GM23338 (cell line): ENCODE results near the gene ORC6. TPM values are rescaled to one million over a fixed set of nuclear protein-coding genes. Genes with fewer than 3 reads are reported as not detected.

Source experiments
- ATAC-seq: fragments of 200-7000 bp; cut with Tn5 transposase; 3 replicates; pipeline ENCODE4 v1.9.1; 2020
- DNase-seq: peaks from one replicate; pipeline ENCODE4 v3.0.0-alpha.2; 2015; ENCODE audit warnings: low spot score
- H2AFZ ChIP-seq: fragments of 200-600 bp; sonication (generic); 2 replicates; pipeline ENCODE4 v1.8.0; 2016; ENCODE audit warnings: antibody characterized with exemption, mild to moderate bottlenecking, moderate library complexity
- H3F3A ChIP-seq: fragments of 200-600 bp; sonication (generic); replicated peaks from 2 replicates; pipeline ENCODE4 v1.8.0; 2017; ENCODE audit warnings: antibody characterized with exemption, mixed run types, low read depth
- H3K27ac ChIP-seq: fragments of 200-600 bp; sonication (generic); 2 replicates; pipeline ENCODE4 v1.6.1; 2016; ENCODE audit warnings: low read depth
- H3K27me3 ChIP-seq: fragments of 200-600 bp; sonication (generic); 2 replicates; pipeline ENCODE4 v1.8.0; 2016; ENCODE audit warnings: mild to moderate bottlenecking, mixed run types, moderate library complexity; ENCODE audit not compliant: insufficient read depth
- H3K36me3 ChIP-seq: fragments of 200-600 bp; sonication (generic); 2 replicates; pipeline ENCODE4 v1.8.0; 2016; ENCODE audit warnings: mild to moderate bottlenecking; ENCODE audit not compliant: insufficient read depth
- H3K4me1 ChIP-seq: fragments of 200-600 bp; sonication (generic); 2 replicates; pipeline ENCODE4 v1.8.0; 2016; ENCODE audit warnings: mild to moderate bottlenecking, moderate library complexity; ENCODE audit not compliant: insufficient read depth
- H3K4me2 ChIP-seq: fragments of 200-600 bp; sonication (generic); 2 replicates; pipeline ENCODE4 v1.7.1; 2017; ENCODE audit warnings: mixed run types
- H3K4me3 ChIP-seq: fragments of 200-600 bp; sonication (generic); 2 replicates; pipeline ENCODE4 v1.6.1; 2016; ENCODE audit warnings: mixed run types
- H3K79me2 ChIP-seq: fragments of 200-600 bp; sonication (generic); replicated peaks from 2 replicates; pipeline ENCODE4 v1.8.0; 2017; ENCODE audit warnings: mild to moderate bottlenecking; ENCODE audit not compliant: insufficient read depth
- H3K9me2 ChIP-seq: fragments of 200-600 bp; sonication (generic); 2 replicates; pipeline ENCODE4 v1.8.0; 2017; ENCODE audit not compliant: insufficient read depth
- H4K20me1 ChIP-seq: fragments of 200-600 bp; sonication (generic); replicated peaks from 2 replicates; pipeline ENCODE4 v1.8.0; 2017; ENCODE audit warnings: mild to moderate bottlenecking; ENCODE audit not compliant: insufficient read depth
- H3K27ac Mint-ChIP-seq: 2 replicates; pipeline ENCODE4 v1.8.0; 2020; ENCODE audit warnings: inconsistent platforms, mild to moderate bottlenecking, moderate library complexity, mixed read lengths
- H3K27me3 Mint-ChIP-seq: 3 replicates; pipeline ENCODE4 v1.8.0; 2022; ENCODE audit warnings: low read depth, mild to moderate bottlenecking, moderate library complexity, mixed read lengths, inconsistent platforms; ENCODE audit not compliant: insufficient read depth, poor library complexity
- H3K36me3 Mint-ChIP-seq: 3 replicates; pipeline ENCODE4 v1.8.0; 2021; ENCODE audit warnings: low read depth, mild to moderate bottlenecking, inconsistent platforms, moderate library complexity, mixed read lengths
- H3K4me1 Mint-ChIP-seq: 3 replicates; pipeline ENCODE4 v1.8.0; 2020; ENCODE audit warnings: mild to moderate bottlenecking, inconsistent platforms, mixed read lengths
- H3K4me3 Mint-ChIP-seq: 3 replicates; pipeline ENCODE4 v1.8.0; 2021; ENCODE audit warnings: moderate library complexity, mild to moderate bottlenecking, inconsistent platforms, mixed read lengths
- H3K9me3 Mint-ChIP-seq: 3 replicates; pipeline ENCODE4 v1.8.0; 2020; ENCODE audit warnings: moderate library complexity, mild to moderate bottlenecking, inconsistent platforms, mixed read lengths
- CREB1 ChIP-seq: fragments of 250-450 bp; sonication (Bioruptor Pico); IDR thresholded peaks from 2 replicates; pipeline ENCODE4 v1.5.0; 2020; ENCODE audit warnings: low read depth, mild to moderate bottlenecking, moderate library complexity
- ETS1 ChIP-seq: IDR thresholded peaks from 2 replicates; pipeline ENCODE4 v1.6.1; 2016; ENCODE audit warnings: antibody characterized with exemption
- EZH2 ChIP-seq: fragments of 200-600 bp; sonication (generic); IDR thresholded peaks from one replicate; pipeline ENCODE4 v1.8.0; 2017; ENCODE audit warnings: antibody characterized with exemption, mild to moderate bottlenecking, low read depth; ENCODE audit not compliant: unreplicated experiment
- EZH2phosphoT487 ChIP-seq: fragments of 200-600 bp; sonication (generic); IDR thresholded peaks from one replicate; pipeline ENCODE4 v1.8.1; 2018; ENCODE audit warnings: antibody characterized with exemption; ENCODE audit not compliant: unreplicated experiment
- JUNB ChIP-seq: IDR thresholded peaks from one replicate; pipeline ENCODE4 v1.6.1; 2016; ENCODE audit warnings: antibody characterized with exemption; ENCODE audit not compliant: unreplicated experiment
- NANOG ChIP-seq: IDR thresholded peaks from 2 replicates; pipeline ENCODE4 v1.6.1; 2016; ENCODE audit warnings: antibody characterized with exemption, borderline replicate concordance
- POLR2AphosphoS5 ChIP-seq: IDR thresholded peaks from 2 replicates; pipeline ENCODE4 v1.6.1; 2016; ENCODE audit warnings: antibody characterized with exemption, low read depth
- REST ChIP-seq: IDR thresholded peaks from one replicate; pipeline ENCODE4 v1.6.1; 2018; ENCODE audit warnings: antibody characterized with exemption; ENCODE audit not compliant: unreplicated experiment
- STAT1 ChIP-seq: IDR thresholded peaks from one replicate; pipeline ENCODE4 v1.6.1; 2016; ENCODE audit warnings: antibody characterized with exemption; ENCODE audit not compliant: unreplicated experiment
- ZNF114 ChIP-seq: fragments of 250-450 bp; sonication (Bioruptor Pico); IDR thresholded peaks from 2 replicates; pipeline ENCODE4 v1.5.0; 2020; ENCODE audit warnings: mild to moderate bottlenecking, moderate library complexity
- ZNF331 ChIP-seq: fragments of 250-450 bp; sonication (Bioruptor Pico); IDR thresholded peaks from 2 replicates; pipeline ENCODE4 v1.5.0; 2020; ENCODE audit warnings: low read depth, mild to moderate bottlenecking, moderate library complexity
- polyA plus RNA-seq: library from polyadenylated mRNA; unstranded; fragments of >200 nt; fragmentation: Nextera tagmentation; extraction: Ambion mirVana; gene quantifications from 2 replicates; pipeline ENCODE4 v1.2.1, GENCODE V29; 2016
- total RNA-seq: library from RNA; depleted of rRNA; stranded (reverse); fragments of >200 nt; shearing (Covaris generic); gene quantifications from 2 replicates; pipeline ENCODE4 v1.2.3, GENCODE V29; 2014
- TF ChIP-seq, protein P1 (sequence below): fragments of 250-450 bp; sonication (Bioruptor Pico); IDR thresholded peaks from 2 replicates; pipeline ENCODE4 v1.5.0; 2020; ENCODE audit warnings: mild to moderate bottlenecking, moderate library complexity
- TF ChIP-seq, protein P2 (sequence below), 2 experiments: fragments of 200-600 bp in 1 of 2; sonication (generic) in 1 of 2; conservative IDR thresholded peaks; 2 replicates each; pipeline versions ENCODE4 v1.5.1 to v1.6.1; 2016 to 2017; ENCODE audit warnings: antibody characterized with exemption in 2 of 2, low read depth in 2 of 2, mild to moderate bottlenecking in 2 of 2, moderate library complexity in 1 of 2

ORC6 gene
- total and polyA plus RNA-seq, 2 experiments from 2014 or later: 71.5 to 92.0 TPM

DNA sequence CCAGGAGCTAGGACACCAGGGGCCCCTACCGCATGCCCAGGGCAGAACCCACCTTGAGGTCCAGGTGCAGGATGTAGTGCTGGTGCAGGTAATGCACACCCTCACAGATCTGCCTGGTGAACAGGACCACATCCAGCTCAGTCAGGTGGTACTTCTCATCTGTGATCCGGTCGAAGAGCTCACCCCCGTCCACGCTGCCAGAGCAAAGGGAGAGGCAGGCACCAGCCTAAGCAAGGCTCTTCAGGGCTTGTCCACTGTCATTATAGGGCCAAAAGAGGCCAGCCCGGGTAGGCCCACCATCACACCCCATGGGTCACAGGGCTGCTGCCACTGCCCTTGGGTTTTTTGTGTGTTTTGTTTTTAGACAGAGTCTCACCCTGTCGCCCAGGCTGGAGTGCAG is 37.7 kb downstream of the ORC6 start:
- Histone ChIP-seq H3K9me2 (no peaks in the 10 kb centered on the region), H3F3A (no peaks in the 10 kb centered on the region), H3K36me3 (no peaks in the 10 kb centered on the region), H2AFZ (no peak overlapping the region), H3K4me1 (no peaks in the 10 kb centered on the region), H3K4me3 (no peak overlapping the region), H3K27me3 (no peaks in the 10 kb centered on the region), H4K20me1 (no peaks in the 10 kb centered on the region), H3K27ac (no peak overlapping the region), H3K79me2 (no peaks in the 10 kb centered on the region), H3K4me2 (no peak overlapping the region)
- Mint-ChIP-seq H3K27me3 (peaks cover 4% of the 10 kb centered on the region), H3K9me3 (peaks cover 14% of the 10 kb centered on the region), H3K4me3 (no peak overlapping the region), H3K27ac (no peak overlapping the region), H3K4me1 (no peaks in the 10 kb centered on the region), H3K36me3 (no peaks in the 10 kb centered on the region)
- TF ChIP-seq, protein P1, sequence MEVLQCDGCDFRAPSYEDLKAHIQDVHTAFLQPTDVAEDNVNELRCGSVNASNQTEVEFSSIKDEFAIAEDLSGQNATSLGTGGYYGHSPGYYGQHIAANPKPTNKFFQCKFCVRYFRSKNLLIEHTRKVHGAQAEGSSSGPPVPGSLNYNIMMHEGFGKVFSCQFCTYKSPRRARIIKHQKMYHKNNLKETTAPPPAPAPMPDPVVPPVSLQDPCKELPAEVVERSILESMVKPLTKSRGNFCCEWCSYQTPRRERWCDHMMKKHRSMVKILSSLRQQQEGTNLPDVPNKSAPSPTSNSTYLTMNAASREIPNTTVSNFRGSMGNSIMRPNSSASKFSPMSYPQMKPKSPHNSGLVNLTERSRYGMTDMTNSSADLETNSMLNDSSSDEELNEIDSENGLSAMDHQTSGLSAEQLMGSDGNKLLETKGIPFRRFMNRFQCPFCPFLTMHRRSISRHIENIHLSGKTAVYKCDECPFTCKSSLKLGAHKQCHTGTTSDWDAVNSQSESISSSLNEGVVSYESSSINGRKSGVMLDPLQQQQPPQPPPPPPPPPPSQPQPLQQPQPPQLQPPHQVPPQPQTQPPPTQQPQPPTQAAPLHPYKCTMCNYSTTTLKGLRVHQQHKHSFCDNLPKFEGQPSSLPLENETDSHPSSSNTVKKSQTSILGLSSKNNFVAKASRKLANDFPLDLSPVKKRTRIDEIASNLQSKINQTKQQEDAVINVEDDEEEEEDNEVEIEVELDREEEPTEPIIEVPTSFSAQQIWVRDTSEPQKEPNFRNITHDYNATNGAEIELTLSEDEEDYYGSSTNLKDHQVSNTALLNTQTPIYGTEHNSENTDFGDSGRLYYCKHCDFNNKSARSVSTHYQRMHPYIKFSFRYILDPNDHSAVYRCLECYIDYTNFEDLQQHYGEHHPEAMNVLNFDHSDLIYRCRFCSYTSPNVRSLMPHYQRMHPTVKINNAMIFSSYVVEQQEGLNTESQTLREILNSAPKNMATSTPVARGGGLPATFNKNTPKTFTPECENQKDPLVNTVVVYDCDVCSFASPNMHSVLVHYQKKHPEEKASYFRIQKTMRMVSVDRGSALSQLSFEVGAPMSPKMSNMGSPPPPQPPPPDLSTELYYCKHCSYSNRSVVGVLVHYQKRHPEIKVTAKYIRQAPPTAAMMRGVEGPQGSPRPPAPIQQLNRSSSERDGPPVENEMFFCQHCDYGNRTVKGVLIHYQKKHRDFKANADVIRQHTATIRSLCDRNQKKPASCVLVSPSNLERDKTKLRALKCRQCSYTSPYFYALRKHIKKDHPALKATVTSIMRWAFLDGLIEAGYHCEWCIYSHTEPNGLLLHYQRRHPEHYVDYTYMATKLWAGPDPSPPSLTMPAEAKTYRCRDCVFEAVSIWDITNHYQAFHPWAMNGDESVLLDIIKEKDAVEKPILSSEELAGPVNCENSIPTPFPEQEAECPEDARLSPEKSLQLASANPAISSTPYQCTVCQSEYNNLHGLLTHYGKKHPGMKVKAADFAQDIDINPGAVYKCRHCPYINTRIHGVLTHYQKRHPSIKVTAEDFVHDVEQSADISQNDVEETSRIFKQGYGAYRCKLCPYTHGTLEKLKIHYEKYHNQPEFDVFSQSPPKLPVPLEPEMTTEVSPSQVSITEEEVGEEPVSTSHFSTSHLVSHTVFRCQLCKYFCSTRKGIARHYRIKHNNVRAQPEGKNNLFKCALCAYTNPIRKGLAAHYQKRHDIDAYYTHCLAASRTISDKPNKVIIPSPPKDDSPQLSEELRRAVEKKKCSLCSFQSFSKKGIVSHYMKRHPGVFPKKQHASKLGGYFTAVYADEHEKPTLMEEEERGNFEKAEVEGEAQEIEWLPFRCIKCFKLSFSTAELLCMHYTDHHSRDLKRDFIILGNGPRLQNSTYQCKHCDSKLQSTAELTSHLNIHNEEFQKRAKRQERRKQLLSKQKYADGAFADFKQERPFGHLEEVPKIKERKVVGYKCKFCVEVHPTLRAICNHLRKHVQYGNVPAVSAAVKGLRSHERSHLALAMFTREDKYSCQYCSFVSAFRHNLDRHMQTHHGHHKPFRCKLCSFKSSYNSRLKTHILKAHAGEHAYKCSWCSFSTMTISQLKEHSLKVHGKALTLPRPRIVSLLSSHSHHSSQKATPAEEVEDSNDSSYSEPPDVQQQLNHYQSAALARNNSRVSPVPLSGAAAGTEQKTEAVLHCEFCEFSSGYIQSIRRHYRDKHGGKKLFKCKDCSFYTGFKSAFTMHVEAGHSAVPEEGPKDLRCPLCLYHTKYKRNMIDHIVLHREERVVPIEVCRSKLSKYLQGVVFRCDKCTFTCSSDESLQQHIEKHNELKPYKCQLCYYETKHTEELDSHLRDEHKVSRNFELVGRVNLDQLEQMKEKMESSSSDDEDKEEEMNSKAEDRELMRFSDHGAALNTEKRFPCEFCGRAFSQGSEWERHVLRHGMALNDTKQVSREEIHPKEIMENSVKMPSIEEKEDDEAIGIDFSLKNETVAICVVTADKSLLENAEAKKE (CRISPR knock-in tag): no peak
- TF ChIP-seq ETS1 (no peak), EZH2phosphoT487 (no peak), JUNB (no peak), CREB1 (CRISPR knock-in tag) (no peak), NANOG (no peak), STAT1 (no peak), POLR2AphosphoS5 (no peak), ZNF114 (CRISPR knock-in tag) (no peak), REST (no peak), EZH2 (no peak), ZNF331 (no peak)
- TF ChIP-seq, protein P2, sequence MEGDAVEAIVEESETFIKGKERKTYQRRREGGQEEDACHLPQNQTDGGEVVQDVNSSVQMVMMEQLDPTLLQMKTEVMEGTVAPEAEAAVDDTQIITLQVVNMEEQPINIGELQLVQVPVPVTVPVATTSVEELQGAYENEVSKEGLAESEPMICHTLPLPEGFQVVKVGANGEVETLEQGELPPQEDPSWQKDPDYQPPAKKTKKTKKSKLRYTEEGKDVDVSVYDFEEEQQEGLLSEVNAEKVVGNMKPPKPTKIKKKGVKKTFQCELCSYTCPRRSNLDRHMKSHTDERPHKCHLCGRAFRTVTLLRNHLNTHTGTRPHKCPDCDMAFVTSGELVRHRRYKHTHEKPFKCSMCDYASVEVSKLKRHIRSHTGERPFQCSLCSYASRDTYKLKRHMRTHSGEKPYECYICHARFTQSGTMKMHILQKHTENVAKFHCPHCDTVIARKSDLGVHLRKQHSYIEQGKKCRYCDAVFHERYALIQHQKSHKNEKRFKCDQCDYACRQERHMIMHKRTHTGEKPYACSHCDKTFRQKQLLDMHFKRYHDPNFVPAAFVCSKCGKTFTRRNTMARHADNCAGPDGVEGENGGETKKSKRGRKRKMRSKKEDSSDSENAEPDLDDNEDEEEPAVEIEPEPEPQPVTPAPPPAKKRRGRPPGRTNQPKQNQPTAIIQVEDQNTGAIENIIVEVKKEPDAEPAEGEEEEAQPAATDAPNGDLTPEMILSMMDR (conservative IDR thresholded peaks at IDR 0.05; ENCODE audit: low read depth in 2 of 2): no peak
- ATAC-seq: no peak
- no peak for DNase-seq
